Measurements from ENCODE around the gene TESMIN. TPM values are rescaled to one million over a fixed set of nuclear protein-coding genes. Genes with fewer than 3 reads are reported as not detected.

TESMIN gene
- total and polyA plus RNA-seq, 2 of the 4 experiments (the other 2 are of a cell fraction): 0.90 to 2.2 TPM

DNA sequence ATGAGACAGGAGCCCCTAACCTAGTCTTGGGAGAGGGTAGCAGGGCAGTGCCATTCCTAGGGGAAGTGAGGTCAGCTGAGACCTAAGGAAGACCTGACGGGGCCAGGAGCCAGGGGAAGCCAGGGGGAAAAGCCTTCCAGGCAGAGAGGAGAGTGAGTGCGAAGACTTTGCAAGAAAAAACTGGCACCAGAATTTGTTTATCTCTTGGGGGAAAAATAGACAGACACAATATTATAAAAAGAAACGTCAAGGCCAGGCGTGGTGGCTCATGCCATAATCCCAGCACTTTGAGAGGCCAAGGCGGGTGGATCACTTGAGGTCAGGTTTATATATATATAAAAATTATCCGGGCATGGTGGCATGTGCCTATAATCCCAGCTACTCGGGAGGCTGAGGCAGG is 26.9 kb upstream of the TESMIN start:
- Histone ChIP-seq H3K4me3 (ENCODE audit: insufficient read depth, low read depth, low read length) (no peak overlapping the region), H3K9me1 (ENCODE audit: insufficient read depth, low read length) (no peaks in the 10 kb centered on the region), H4K20me1 (ENCODE audit: insufficient read depth, low read length) (no peaks in the 10 kb centered on the region; the same call in 1 of the 2 replicates), H2BK5ac (ENCODE audit: low read depth, low read length, poor library complexity, severe bottlenecking) (no peak overlapping the region), H3K27ac (ENCODE audit: insufficient read depth, low read length) (no peak overlapping the region), H3K18ac (ENCODE audit: low read depth, low read length) (no peak overlapping the region), H3K56ac (ENCODE audit: extremely low read depth, insufficient read depth, low read length) (no peak overlapping the region), H2BK15ac (ENCODE audit: low read depth, low read length) (no peak overlapping the region), H2BK120ac (ENCODE audit: low read depth, low read length) (no peak overlapping the region), H3K9ac (ENCODE audit: low read depth, low read length) (no peak overlapping the region), H2BK20ac (ENCODE audit: low read depth, low read length) (no peak overlapping the region), H3K23ac (ENCODE audit: low read depth, low read length) (no peak overlapping the region), H3K27me3 (ENCODE audit: control insufficient read depth, insufficient read depth, low read length) (no peaks in the 10 kb centered on the region), H2AK9ac (replicated peaks; ENCODE audit: low read depth, low read length, poor library complexity) (no peak overlapping the region), H3K36me3 (ENCODE audit: control insufficient read depth, insufficient read depth, low read length) (peaks cover 65% of the 10 kb centered on the region), H3K14ac (replicated peaks; ENCODE audit: low read depth, low read length) (no peak overlapping the region), H4K8ac (ENCODE audit: low read depth in 2 of 2, low read length in 2 of 2) (no peak overlapping the region), H3K9me3 (ENCODE audit: control insufficient read depth, insufficient read depth, low read length) (no peaks in the 10 kb centered on the region), H3K79me1 (ENCODE audit: low read depth in 1 of 2, low read length in 2 of 2) (no peaks in the 10 kb centered on the region), H4K91ac (ENCODE audit: insufficient read depth, low read depth, low read length) (no peak overlapping the region), H4K5ac (ENCODE audit: low read depth, low read length) (no peak overlapping the region), H2AFZ (replicated peaks; ENCODE audit: low read length, poor library complexity) (no peak overlapping the region), H3K4me1 (ENCODE audit: control insufficient read depth, insufficient read depth, low read length) (peaks cover 2% of the 10 kb centered on the region; the same call in 1 of the 2 replicates), H2AK5ac (ENCODE audit: low read depth, low read length) (no peak overlapping the region), H3K4me2 (ENCODE audit: low read depth, low read length) (no peak overlapping the region), H3K4ac (ENCODE audit: low read depth, low read length) (no peak overlapping the region)
- no CpG with 5 or more reads among the region's 7 CpGs for WGBS, 2 experiments (ENCODE audit: extremely low coverage in 2 of 2, insufficient read length in 1 of 2)
- intact Hi-C loops (cut with micrococcal nuclease): no loop called here
- in situ Hi-C loops (cut with MboI; ENCODE audit: low sequenced_read_pairs): no loop called here
- TF ChIP-seq SMC3 (IDR thresholded peaks at IDR 0.05; ENCODE audit: low read depth, low read length) (no peak), RAD21 (IDR thresholded peaks at IDR 0.05; ENCODE audit: low read length) (no peak), MXI1 (IDR thresholded peaks at IDR 0.05; ENCODE audit: borderline replicate concordance, low read depth, low read length) (no peak), RFX5 (IDR thresholded peaks at IDR 0.05; ENCODE audit: low read depth, low read length) (no peak), POLR2A (IDR thresholded peaks at IDR 0.05; ENCODE audit: low read depth, low read length) (no peak), MAZ (IDR thresholded peaks at IDR 0.05; ENCODE audit: borderline replicate concordance, low read depth, low read length) (no peak), CEBPB (IDR thresholded peaks at IDR 0.05; ENCODE audit: low read depth, low read length) (no peak), MAFK (IDR thresholded peaks at IDR 0.05; ENCODE audit: low read depth, low read length) (no peak), FOS (IDR thresholded peaks at IDR 0.05; ENCODE audit: low read depth, low read length) (no peak), BHLHE40 (IDR thresholded peaks at IDR 0.05; ENCODE audit: low read depth, low read length) (no peak), NFE2L2 (IDR thresholded peaks at IDR 0.05; ENCODE audit: low read depth, low read length) (no peak), RCOR1 (IDR thresholded peaks at IDR 0.05; ENCODE audit: insufficient replicate concordance, low read length) (no peak), CHD1 (IDR thresholded peaks at IDR 0.05; ENCODE audit: low read depth, low read length) (no peak)
- TF ChIP-seq, protein P1, sequence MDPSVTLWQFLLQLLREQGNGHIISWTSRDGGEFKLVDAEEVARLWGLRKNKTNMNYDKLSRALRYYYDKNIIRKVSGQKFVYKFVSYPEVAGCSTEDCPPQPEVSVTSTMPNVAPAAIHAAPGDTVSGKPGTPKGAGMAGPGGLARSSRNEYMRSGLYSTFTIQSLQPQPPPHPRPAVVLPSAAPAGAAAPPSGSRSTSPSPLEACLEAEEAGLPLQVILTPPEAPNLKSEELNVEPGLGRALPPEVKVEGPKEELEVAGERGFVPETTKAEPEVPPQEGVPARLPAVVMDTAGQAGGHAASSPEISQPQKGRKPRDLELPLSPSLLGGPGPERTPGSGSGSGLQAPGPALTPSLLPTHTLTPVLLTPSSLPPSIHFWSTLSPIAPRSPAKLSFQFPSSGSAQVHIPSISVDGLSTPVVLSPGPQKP (IDR thresholded peaks at IDR 0.05; ENCODE audit: borderline replicate concordance, low read depth, low read length): no peak
- TF ChIP-seq, protein P2, sequence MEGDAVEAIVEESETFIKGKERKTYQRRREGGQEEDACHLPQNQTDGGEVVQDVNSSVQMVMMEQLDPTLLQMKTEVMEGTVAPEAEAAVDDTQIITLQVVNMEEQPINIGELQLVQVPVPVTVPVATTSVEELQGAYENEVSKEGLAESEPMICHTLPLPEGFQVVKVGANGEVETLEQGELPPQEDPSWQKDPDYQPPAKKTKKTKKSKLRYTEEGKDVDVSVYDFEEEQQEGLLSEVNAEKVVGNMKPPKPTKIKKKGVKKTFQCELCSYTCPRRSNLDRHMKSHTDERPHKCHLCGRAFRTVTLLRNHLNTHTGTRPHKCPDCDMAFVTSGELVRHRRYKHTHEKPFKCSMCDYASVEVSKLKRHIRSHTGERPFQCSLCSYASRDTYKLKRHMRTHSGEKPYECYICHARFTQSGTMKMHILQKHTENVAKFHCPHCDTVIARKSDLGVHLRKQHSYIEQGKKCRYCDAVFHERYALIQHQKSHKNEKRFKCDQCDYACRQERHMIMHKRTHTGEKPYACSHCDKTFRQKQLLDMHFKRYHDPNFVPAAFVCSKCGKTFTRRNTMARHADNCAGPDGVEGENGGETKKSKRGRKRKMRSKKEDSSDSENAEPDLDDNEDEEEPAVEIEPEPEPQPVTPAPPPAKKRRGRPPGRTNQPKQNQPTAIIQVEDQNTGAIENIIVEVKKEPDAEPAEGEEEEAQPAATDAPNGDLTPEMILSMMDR (conservative IDR thresholded peaks at IDR 0.05; ENCODE audit: low read depth, low read length): no peak
- TF ChIP-seq, protein P3, sequence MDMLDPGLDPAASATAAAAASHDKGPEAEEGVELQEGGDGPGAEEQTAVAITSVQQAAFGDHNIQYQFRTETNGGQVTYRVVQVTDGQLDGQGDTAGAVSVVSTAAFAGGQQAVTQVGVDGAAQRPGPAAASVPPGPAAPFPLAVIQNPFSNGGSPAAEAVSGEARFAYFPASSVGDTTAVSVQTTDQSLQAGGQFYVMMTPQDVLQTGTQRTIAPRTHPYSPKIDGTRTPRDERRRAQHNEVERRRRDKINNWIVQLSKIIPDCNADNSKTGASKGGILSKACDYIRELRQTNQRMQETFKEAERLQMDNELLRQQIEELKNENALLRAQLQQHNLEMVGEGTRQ (IDR thresholded peaks at IDR 0.05; ENCODE audit: low read depth, low read length): no peak
- dilution Hi-C loops (cut with HindIII; ENCODE audit: low sequenced_read_pairs, unreplicated experiment): no loop called here
- DNase-seq (no peak), ATAC-seq (ENCODE audit: low read depth) (no peak)
- ChIA-PET POLR2A (ENCODE audit: unreplicated experiment) (no interaction called here), CTCF (no interaction called here)
- no TSS peak for BruUV-seq (replicated peaks)

All from IMR-90 (cell line).